HG02763 (cell line): ENCODE data around the gene MAP3K12.
"Not testable (repeated sequence)": the region's sequence is repeated elsewhere in the genome, so short reads cannot be mapped to it uniquely, and the experiment has no call there.

Source experiments
- ATAC-seq: cut with Tn5 transposase; IDR thresholded peaks from one replicate; pipeline ENCODE4 v1.9.1; 2021; ENCODE audit warnings: mild to moderate bottlenecking, moderate library complexity; ENCODE audit not compliant: unreplicated experiment

Gene MAP3K12

DNA sequence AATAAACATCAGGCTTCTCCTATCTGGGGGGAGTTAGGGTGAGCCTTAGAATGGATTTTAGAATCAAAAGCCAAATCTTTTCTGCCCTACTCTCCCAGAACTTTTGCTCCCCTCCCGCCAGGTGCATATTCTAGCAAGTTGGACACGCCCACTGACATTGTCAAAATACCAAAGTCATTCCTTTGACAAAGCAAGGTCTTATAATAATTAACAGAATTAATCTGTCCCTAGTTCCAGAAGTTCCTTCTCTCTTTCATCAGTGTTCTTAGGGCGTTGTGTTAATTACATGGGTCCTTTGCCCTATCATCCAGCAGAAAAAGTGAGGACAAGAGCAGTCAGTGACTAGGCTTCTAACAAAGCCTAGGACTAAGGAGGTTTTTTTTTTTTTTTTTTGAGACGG lies 55.3 kb downstream of the MAP3K12 start:
- no peak for ATAC-seq

GRCh38 chr12:53441040-53441833 lies 58.0 kb downstream of the MAP3K12 start, which contains the start of gene PRR13:
Gene PRR13, plus strand, starts transcription at chr12:53441734. Its CDS starts 981 bp downstream, at chr12:53442715.
- ATAC-seq: peak; percentile 98

DNA sequence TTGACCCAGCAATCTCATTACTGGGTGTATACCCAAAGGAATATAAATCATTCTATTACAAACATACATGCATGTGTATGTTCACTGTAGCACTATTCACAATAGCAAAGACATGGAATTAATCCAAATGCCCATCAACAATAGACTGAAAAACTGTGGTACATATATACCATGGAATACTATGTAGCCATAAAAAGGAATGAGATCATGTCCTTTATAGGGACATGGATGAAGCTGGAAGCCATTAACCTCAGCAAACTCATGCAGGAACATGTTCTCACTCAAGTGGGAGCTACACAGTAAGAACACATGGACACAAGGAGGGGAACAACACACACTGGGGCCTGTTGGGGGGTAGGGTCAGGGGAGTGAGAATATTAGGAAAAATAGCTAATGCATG lies 59.7 kb downstream of the MAP3K12 start:
- not testable (repeated sequence) for ATAC-seq

DNA sequence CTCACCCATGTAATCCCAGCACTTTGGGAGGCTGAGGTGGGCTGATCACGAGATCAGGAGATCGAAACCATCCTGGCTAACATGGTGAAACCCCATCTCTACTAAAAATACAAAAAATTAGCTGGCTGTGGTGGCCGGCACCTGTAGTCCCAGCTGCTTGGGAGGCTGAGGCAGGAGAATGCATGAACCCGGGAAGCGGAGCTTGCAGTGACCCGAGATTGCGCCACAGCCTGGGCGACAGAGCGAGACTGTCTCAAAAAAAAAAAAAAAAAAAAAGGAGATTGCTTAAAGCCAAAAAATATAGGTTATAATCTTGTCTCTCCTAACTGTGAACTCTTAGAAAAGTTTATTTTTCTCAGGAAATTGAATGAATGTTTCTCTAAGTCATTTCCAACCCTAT lies 63.9 kb downstream of the MAP3K12 start:
- ATAC-seq: not testable (repeated sequence)

GRCh38 chr12:53431187-53431586 lies 68.1 kb downstream of the MAP3K12 start:
- no peak for ATAC-seq

DNA sequence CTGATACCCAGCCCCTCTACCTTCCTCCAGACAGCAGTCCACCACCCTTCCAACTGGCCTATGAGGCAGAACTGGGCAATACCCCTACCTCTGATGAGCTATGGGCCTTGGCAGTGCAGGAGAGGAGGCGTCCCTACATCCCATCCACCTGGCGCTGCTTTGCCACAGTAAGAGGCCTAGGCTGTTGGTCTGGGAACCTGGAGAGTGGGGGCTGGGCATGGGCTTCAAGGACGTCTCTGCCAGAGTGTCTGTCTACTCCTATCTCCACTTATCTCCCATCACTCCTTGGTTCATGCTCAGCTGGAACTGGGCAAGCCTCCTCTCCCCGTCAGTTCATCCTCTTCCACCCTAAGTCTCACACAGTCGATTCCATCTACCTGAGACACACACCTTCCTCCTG lies 69.1 kb downstream of the MAP3K12 start:
- no peak for ATAC-seq
